GM19397 (cell line): Measurements from ENCODE around the gene SEC24D.

ENCODE experiments used
- ATAC-seq: cut with Tn5 transposase; IDR thresholded peaks from one replicate; pipeline ENCODE4 v1.9.1; 2021; ENCODE audit warnings: mild to moderate bottlenecking, moderate library complexity; ENCODE audit not compliant: unreplicated experiment

The SEC24D gene

GRCh38 chr4:118753685-118754084 is 82.2 kb downstream of the SEC24D start:
- ATAC-seq = no peak

- no peak for ATAC-seq
Measured at GRCh38 chr4:118753096-118753495, 82.8 kb downstream of the SEC24D start.

- ATAC-seq = no peak
Measured at GRCh38 chr4:118752551-118752950, 83.4 kb downstream of the SEC24D start.

GRCh38 chr4:118751629-118752323 is 84.2 kb downstream of the SEC24D start:
- no peak for ATAC-seq

GRCh38 chr4:118749347-118749988 is 86.5 kb downstream of the SEC24D start:
- no peak for ATAC-seq

- no peak for ATAC-seq
Measured at GRCh38 chr4:118746251-118746919, 89.5 kb downstream of the SEC24D start.

GRCh38 chr4:118745357-118745756 is 90.6 kb downstream of the SEC24D start:
- ATAC-seq = no peak

GRCh38 chr4:118743867-118744266 is 92.1 kb downstream of the SEC24D start:
- ATAC-seq = no peak

- ATAC-seq = no peak
Measured at GRCh38 chr4:118742050-118742449, 93.9 kb downstream of the SEC24D start.

- no peak for ATAC-seq
Measured at GRCh38 chr4:118741301-118741855, 94.5 kb downstream of the SEC24D start.

- no peak for ATAC-seq
Measured at GRCh38 chr4:118740869-118741268, 95.1 kb downstream of the SEC24D start.

GRCh38 chr4:118739022-118739713 is 96.8 kb downstream of the SEC24D start:
- no peak for ATAC-seq

- no peak for ATAC-seq
Measured at GRCh38 chr4:118738090-118738489, 97.8 kb downstream of the SEC24D start.

- ATAC-seq = no peak
Measured at GRCh38 chr4:118736900-118737299, 99.0 kb downstream of the SEC24D start.

GRCh38 chr4:118734491-118735205 is 101.3 kb downstream of the SEC24D start:
- no peak for ATAC-seq

GRCh38 chr4:118732591-118733330 is 103.2 kb downstream of the SEC24D start:
- no peak for ATAC-seq

- no peak for ATAC-seq
Measured at GRCh38 chr4:118730683-118731082, 105.2 kb downstream of the SEC24D start.

- ATAC-seq = no peak
Measured at GRCh38 chr4:118729287-118730286, 106.3 kb downstream of the SEC24D start.

GRCh38 chr4:118727360-118727759 is 108.6 kb downstream of the SEC24D start:
- no peak for ATAC-seq
